Measurements from ENCODE around the gene ACTR3C. TPM values are rescaled to one million over a fixed set of nuclear protein-coding genes. Genes with fewer than 3 reads are reported as not detected.

ACTR3C gene
- total and polyA plus RNA-seq, 2 of the 13 experiments (the other 11 are each of a cell fraction or from before 2014, with no cell fraction given): 3.8 to 7.5 TPM

DNA sequence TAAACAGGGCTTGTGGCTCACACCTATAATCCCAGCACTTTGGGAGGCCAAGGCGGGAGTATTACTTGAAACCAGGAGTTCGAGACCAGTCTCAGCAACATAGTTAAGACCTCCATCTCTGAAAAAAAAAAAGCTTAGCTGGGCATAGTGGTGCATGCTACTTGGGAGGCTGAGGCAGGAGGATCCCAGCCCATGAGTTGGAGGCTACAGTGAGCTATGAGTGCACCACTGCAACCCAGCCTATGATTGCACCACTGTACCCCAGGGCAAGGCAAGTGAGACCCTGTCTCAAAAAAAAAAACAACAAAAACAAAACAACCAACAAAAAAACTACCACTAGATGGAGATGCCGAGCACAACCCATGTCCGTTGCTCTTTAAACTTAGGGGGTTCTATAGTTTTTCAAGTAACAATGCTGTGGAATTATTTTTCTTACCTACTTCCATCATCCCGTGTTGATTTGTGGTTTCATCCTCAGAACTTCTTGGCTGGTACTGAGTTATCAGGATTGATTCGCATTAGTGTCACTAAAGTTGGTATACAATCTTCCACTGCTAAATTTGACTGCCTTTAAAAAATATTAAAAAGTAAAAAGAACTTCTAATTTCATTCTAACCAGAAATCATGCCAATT is 33.0 kb upstream of the ACTR3C start (continued):
- no peak for TF ChIP-seq KLF16 (CRISPR knock-in tag; IDR thresholded peaks at IDR 0.05)
- TF ChIP-seq SMC3 (IDR thresholded peaks at IDR 0.05; ENCODE audit: low read length): peak; percentile 72
- TF ChIP-seq ESRRA (CRISPR knock-in tag; IDR thresholded peaks at IDR 0.05; ENCODE audit: low read depth): no peak
- TF ChIP-seq CREB1 (IDR thresholded peaks at IDR 0.05): no peak
- TF ChIP-seq CREB1 (CRISPR knock-in tag; IDR thresholded peaks at IDR 0.05): 0 out of 2 replicates have a peak, but pooled peaks have one; percentile 19
- TF ChIP-seq IKZF5 (CRISPR knock-in tag; IDR thresholded peaks at IDR 0.05): no peak
- no peak for TF ChIP-seq ONECUT2 (CRISPR knock-in tag; IDR thresholded peaks at IDR 0.05)
- TF ChIP-seq MXD1 (CRISPR knock-in tag; IDR thresholded peaks at IDR 0.05): no peak
- no peak for TF ChIP-seq ZNF746 (CRISPR knock-in tag; IDR thresholded peaks at IDR 0.05)

DNA sequence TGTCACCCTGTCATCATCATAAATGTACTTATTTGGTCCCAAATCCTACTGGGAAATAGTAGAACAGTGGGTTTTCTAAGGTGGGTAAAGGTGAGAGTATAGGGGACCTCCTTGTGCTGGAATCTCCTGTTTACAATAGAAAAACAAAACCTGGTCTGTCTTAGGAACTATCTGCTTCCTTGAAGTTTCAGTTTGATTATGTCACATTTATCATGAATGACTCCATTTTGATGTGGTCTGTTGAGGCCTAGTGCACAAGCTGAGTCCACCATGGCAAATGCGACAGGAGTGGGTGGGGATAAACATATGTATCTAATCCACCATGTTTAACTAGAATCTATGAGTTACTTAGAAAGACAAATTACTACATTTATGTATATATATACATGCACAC is 32.3 kb upstream of the ACTR3C start:
- H2AFZ ChIP-seq (ENCODE audit: low read length): peak overlapping the region; percentile 66
- BruUV-seq (replicated peaks): no TSS peak
- intact Hi-C loops (cut with micrococcal nuclease; ENCODE audit: unreplicated experiment) (loop anchor here (1.0 to 10.0 kb wide), 5 partner anchors 28 to 71 kb away; partner anchors contain the start of genes ACTR3C and LRRC61), in situ Hi-C loops (cut with HindIII; ENCODE audit: extremely low pct_ligation_motif_present, low pct_unique_long_range_greater_than_20kb) (no loop called here)
- H3K9ac ChIP-seq (ENCODE audit: insufficient read depth, low read depth, low read length): peak overlapping the region; percentile 50
- ATAC-seq (peak; percentile 26), DNase-seq (ENCODE audit: low spot score) (no peak), FAIRE-seq (no peak)
- peak overlapping the region; percentile 72 for H3K27ac ChIP-seq (ENCODE audit: extremely low read length, insufficient read depth, low read length)
- no peaks in the 10 kb centered on the region for H3K79me2 ChIP-seq (ENCODE audit: insufficient read depth, low read length)
- 0% methylated on average over 1 of the region's 1 CpG for WGBS (ENCODE audit: low lambda C conversion rate)
- H3K4me3 ChIP-seq (replicated peaks in 1 of 3; ENCODE audit: insufficient read depth in 1 of 3, low read depth in 2 of 3, low read length in 3 of 3): peak overlapping the region in 2 of 3 experiments; percentile 30 to 32; a peak in 3 of 6 replicates
- peaks cover 59% of the 10 kb centered on the region for H3K4me1 ChIP-seq (ENCODE audit: insufficient read depth, low read length)
- ChIA-PET POLR2A (interaction anchor here (0.7 to 5.8 kb wide), 13 partner anchors 10 to 50 kb away, joined by 3 to 58 read pairs (median 8); partner anchors contain the start of genes ACTR3C, LRRC61, RARRES2 and REPIN1), CTCF (ENCODE audit: low intra/inter-chr PET ratio, low total read pairs) (interaction anchor here (1.6 to 4.3 kb wide), 3 partner anchors 23 to 65 kb away, joined by 3 to 45 read pairs (median 10); no protein-coding TSS in a partner anchor)
- peak overlapping the region; percentile 78 for H3K4me2 ChIP-seq (ENCODE audit: low read depth, low read length)
- H3K27me3 ChIP-seq (ENCODE audit: control insufficient read depth in 1 of 2, insufficient read depth in 2 of 2, low read length in 2 of 2): no peaks in the 10 kb centered on the region
- H3K36me3 ChIP-seq (replicated peaks in 1 of 2; ENCODE audit: control insufficient read depth in 1 of 2, insufficient read depth in 2 of 2, low read length in 2 of 2): no peaks in the 10 kb centered on the region
- no peaks in the 10 kb centered on the region for H4K20me1 ChIP-seq (ENCODE audit: insufficient read depth, low read length)
- no peaks in the 10 kb centered on the region for H3K9me3 ChIP-seq (ENCODE audit: low read length)
- TF ChIP-seq HMG20A (CRISPR knock-in tag; IDR thresholded peaks at IDR 0.05; ENCODE audit: borderline replicate concordance) (0 out of 2 replicates have a peak, but pooled peaks have one; percentile 7), SOX5 (CRISPR knock-in tag; IDR thresholded peaks at IDR 0.05; ENCODE audit: borderline replicate concordance) (no peak; the same call in 1 of the 2 replicates), ZNF652 (CRISPR knock-in tag; IDR thresholded peaks at IDR 0.05; ENCODE audit: borderline replicate concordance, low read depth) (no peak), ZBTB4 (CRISPR knock-in tag; IDR thresholded peaks at IDR 0.05; ENCODE audit: borderline replicate concordance) (no peak), ZNF292 (CRISPR knock-in tag; IDR thresholded peaks at IDR 0.05; ENCODE audit: borderline replicate concordance, low read depth) (0 out of 2 replicates have a peak, but pooled peaks have one; percentile 6), NCOA1 (CRISPR knock-in tag; IDR thresholded peaks at IDR 0.05) (no peak)
- TF ChIP-seq, protein P1, sequence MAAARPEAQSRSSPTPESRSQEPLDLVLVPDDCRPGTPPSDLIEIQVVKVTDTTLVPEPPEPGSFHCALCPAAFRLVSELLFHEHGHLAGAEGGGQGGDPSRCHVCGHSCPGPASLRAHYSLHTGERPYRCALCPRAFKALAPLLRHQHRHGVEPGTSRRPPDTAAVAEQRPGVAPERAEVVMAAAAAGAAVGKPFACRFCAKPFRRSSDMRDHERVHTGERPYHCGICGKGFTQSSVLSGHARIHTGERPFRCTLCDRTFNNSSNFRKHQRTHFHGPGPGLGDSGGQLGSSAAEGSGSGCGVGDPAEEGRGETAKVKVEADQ (CRISPR knock-in tag; IDR thresholded peaks at IDR 0.05; ENCODE audit: borderline replicate concordance): 0 out of 2 replicates have a peak, but pooled peaks have one; percentile 8

Data from HepG2 (cell line).